Spinal cord (tissue), 10 donors: Measurements from ENCODE around the gene AKAP13. TPM values are rescaled to one million over a fixed set of nuclear protein-coding genes. Genes with fewer than 3 reads are reported as not detected.
A peak's percentile ranks its signal among the peaks of the same experiment; 100 is the strongest.

ENCODE experiments used
- DNase-seq, 6 donors: peaks; one replicate each; pipeline versions ENCODE4 v3.0.0 to v3.0.0-alpha.2; 2013 to 2015; ENCODE audit warnings: low spot score in 6 of 6, low read depth in 4 of 6
- H3K27ac ChIP-seq: one replicate; pipeline ENCODE4 v1.5.1; 2013; ENCODE audit warnings: low read depth, low read length, control low read depth
- H3K27me3 ChIP-seq: one replicate; pipeline ENCODE4 v1.6.1; 2013; ENCODE audit warnings: low read length; ENCODE audit not compliant: control insufficient read depth, insufficient read depth
- H3K36me3 ChIP-seq: one replicate; pipeline ENCODE4 v1.6.1; 2013; ENCODE audit warnings: low read length; ENCODE audit not compliant: control insufficient read depth, insufficient read depth
- H3K4me1 ChIP-seq: one replicate; pipeline ENCODE4 v1.6.1; 2013; ENCODE audit warnings: low read length; ENCODE audit not compliant: control insufficient read depth, insufficient read depth
- H3K4me3 ChIP-seq: one replicate; pipeline ENCODE4 v1.5.1; 2013; ENCODE audit warnings: low read depth, low read length, control low read depth
- H3K9me3 ChIP-seq: one replicate; pipeline ENCODE4 v1.6.1; 2013; ENCODE audit warnings: low read length; ENCODE audit not compliant: control insufficient read depth, insufficient read depth
- WGBS: methylation state at CpG from one replicate; pipeline ENCODE4 v1.1.5; 2013; ENCODE audit warnings: missing lambda C conversion rate; ENCODE audit not compliant: insufficient coverage; 5-methylcytosine and 5-hydroxymethylcytosine counted together
- polyA plus RNA-seq, 2 donors: library from polyadenylated mRNA; unstranded; fragments of 120-200 nt; gene quantifications; one replicate each; pipeline ENCODE4 v1.2.1, GENCODE V29; 2013; ENCODE audit not compliant: insufficient read length in 2 of 2
- total RNA-seq, 2 donors: library from RNA; depleted of rRNA in 1 of 2; stranded (reverse); fragments of 120-200 nt in 1 of 2; fragments of >200 nt in 1 of 2; gene quantifications; one replicate each; pipeline versions ENCODE4 v1.2.3 to v1.2.4, GENCODE V29; 2013 to 2014
- donor health status: healthy.

AKAP13 gene
- total and polyA plus RNA-seq, 4 donors = 52.5 to 114 (median 89.2) TPM

DNA sequence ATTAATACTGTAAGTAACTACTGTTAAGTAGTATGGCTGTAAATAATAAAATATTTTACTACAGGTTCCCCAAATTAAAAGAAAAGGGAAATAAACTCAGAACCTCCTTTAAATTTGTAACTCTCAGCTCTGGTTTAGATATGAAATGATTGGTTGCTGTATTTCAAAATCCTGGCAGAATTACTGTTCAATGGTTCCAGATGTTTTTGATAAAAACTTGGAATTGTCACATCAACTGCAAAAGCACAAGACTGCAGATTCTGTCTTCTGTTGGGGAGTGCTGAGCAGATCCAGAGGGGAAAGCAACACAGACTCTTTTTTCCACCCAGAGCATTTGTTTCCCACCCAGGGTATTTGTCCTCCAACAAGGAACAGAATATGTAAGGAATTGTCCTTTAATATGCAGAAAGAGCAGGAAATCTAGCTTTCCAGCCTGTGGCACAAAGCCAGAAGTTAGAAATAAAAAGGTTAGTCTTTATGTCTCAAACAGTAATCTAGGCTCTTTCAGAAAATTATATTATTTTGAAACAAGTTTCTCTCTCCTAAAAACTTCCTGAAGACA lies 236.2 kb downstream of the AKAP13 start:
- peak overlapping the region; percentile 83 for H3K27ac ChIP-seq
- H3K4me3 ChIP-seq = no peak overlapping the region

DNA sequence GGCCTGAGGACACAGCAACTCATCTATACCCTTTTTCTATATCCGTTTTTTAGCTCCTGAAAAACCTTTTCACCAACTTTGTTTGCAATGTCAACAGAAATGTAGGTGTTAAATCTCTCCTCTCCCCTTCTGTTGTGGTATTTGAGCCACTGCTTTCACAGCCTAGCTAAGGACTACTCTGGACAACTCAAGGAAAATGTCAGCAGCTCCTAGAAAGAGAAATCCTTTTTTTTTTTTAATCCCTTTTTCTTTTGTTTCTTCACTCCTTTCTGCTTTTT lies 237.8 kb downstream of the AKAP13 start:
- Histone ChIP-seq H3K4me1 (peaks cover 6% of the 10 kb centered on the region), H3K27me3 (no peaks in the 10 kb centered on the region), H3K4me3 (no peak overlapping the region), H3K27ac (peak overlapping the region; percentile 83), H3K36me3 (no peaks in the 10 kb centered on the region), H3K9me3 (no peaks in the 10 kb centered on the region)
- peak in 1 of 6 donors; percentile 29 for DNase-seq
- no CpG with 5 or more reads among the region's 1 CpG for WGBS

More for the DNA sequence above, 236.2 kb downstream of the AKAP13 start:
- no peaks in the 10 kb centered on the region for H3K9me3 ChIP-seq
- peaks cover 6% of the 10 kb centered on the region for H3K4me1 ChIP-seq
- no peaks in the 10 kb centered on the region for H3K27me3 ChIP-seq
- no peaks in the 10 kb centered on the region for H3K36me3 ChIP-seq
- no peak for DNase-seq

DNA sequence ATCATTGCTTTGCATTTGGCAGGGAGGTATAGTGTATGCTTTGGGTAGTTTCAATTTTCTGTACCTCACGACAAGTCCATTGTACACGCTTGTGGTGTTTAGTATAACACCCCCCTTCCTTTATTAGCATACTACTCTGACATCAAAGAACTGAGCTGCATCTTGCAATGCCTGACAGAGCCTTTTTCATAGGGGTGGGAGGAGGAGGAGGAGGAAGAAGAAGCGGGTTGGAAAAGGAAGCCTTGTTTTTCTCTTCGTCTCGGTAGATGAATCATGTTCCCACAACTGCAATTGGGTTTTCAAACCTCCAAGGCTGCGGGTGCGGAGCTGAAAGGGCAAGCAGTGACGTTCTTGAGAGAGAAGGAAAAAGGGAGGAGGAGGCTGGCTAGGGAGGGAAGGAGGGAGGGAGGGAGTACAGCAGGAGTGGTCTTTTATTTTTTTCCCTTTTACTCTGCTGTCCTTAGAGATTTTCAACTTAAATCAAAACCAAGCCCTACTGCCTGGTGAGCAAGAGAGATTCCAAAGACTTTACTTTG lies 238.6 kb downstream of the AKAP13 start:
- DNase-seq = peak in 4 of 6 donors; percentile 58 to 95 (median 82)

DNA sequence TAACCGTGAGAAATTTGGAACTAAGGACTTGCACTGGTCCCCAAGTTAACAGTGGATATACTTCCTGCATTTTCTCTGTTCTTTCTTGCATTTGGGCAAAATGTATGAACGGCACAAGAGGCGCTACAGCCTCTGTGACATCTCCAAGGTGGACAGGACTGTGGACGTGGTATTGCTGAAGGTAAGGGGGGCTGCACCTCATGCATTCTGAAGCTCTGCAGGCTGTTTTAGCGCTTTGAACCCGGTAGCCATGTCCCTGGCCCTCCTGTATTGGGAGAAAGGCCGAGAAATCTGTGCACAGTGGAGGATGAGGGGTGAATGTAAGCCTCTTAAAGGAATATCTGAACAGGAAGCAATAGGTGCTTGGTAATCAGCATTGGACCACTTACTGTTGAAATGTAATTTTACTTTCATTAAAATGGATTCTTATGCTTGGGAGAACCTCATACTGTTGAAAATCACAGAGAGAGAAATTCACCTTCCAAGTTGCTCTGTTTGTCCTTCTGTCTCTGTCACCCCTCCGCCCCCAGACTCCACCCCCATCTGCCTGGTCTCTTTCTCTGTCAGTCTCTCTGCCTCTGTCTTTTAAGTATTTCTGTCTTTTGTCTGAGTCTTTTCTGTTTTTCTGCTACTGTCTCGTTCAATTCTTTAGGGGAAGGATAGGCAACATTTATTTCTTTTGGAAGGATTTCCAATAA lies 239.7 kb downstream of the AKAP13 start:
- DNase-seq = peak in 2 of 6 donors; percentile 57 to 74
- 12% methylated on average over 8 of the region's 9 CpGs for WGBS
- peaks cover 8% of the 10 kb centered on the region for H3K4me1 ChIP-seq

More for the DNA sequence above, 238.6 kb downstream of the AKAP13 start:
- H3K36me3 ChIP-seq = no peaks in the 10 kb centered on the region
- no peaks in the 10 kb centered on the region for H3K27me3 ChIP-seq
- H3K4me1 ChIP-seq = peaks cover 6% of the 10 kb centered on the region
- peak overlapping the region; percentile 83 for H3K27ac ChIP-seq
- WGBS = 0% methylated on average over 3 of the region's 8 CpGs
- peak overlapping the region; percentile 69 for H3K4me3 ChIP-seq
- H3K9me3 ChIP-seq = no peaks in the 10 kb centered on the region

GRCh38 chr15:85620690-85621049 lies 240.3 kb downstream of the AKAP13 start:
- peak in 2 of 6 donors; percentile 69 to 87 for DNase-seq
- H3K4me3 ChIP-seq = peak overlapping the region; percentile 69
- no peaks in the 10 kb centered on the region for H3K36me3 ChIP-seq
- peaks cover 8% of the 10 kb centered on the region for H3K4me1 ChIP-seq
- 38% methylated on average over 1 of the region's 3 CpGs for WGBS
- H3K27ac ChIP-seq = peak overlapping the region; percentile 83
- no peaks in the 10 kb centered on the region for H3K9me3 ChIP-seq
- no peaks in the 10 kb centered on the region for H3K27me3 ChIP-seq

More for the DNA sequence above, 239.7 kb downstream of the AKAP13 start:
- H3K4me3 ChIP-seq = peak overlapping the region; percentile 69
- no peaks in the 10 kb centered on the region for H3K27me3 ChIP-seq
- H3K36me3 ChIP-seq = no peaks in the 10 kb centered on the region
- no peaks in the 10 kb centered on the region for H3K9me3 ChIP-seq
- H3K27ac ChIP-seq = peak overlapping the region; percentile 83

DNA sequence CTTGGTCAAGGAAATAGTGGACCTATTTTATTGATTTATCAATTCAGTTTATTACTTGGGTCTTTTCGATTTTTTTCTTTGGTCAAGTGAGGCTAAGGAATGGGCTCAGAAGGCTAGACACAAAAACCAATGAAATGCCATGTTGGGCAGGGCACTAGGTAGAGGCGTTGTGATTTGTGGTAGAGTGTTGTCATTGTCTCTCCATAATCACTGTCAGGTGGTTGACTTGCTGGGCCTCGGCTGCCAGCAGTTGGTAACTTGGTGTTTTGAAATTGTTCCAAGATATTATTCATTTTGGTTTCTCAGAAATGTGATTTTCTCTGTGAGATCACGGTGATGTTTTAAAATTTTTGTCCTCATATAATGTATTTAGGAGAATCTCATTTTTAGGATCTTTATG lies 240.7 kb downstream of the AKAP13 start:
- DNase-seq = peak in 1 of 6 donors; percentile 73
- Histone ChIP-seq H3K27me3 (no peaks in the 10 kb centered on the region), H3K9me3 (no peaks in the 10 kb centered on the region), H3K4me3 (peak overlapping the region; percentile 69), H3K27ac (peak overlapping the region; percentile 83), H3K36me3 (no peaks in the 10 kb centered on the region), H3K4me1 (peaks cover 8% of the 10 kb centered on the region)
- 43% methylated on average over 1 of the region's 4 CpGs for WGBS

- H3K4me3 ChIP-seq = peak overlapping the region; percentile 69
- 66% methylated on average over 3 of the region's 6 CpGs for WGBS
- no peaks in the 10 kb centered on the region for H3K36me3 ChIP-seq
- H3K27me3 ChIP-seq = no peaks in the 10 kb centered on the region
- H3K4me1 ChIP-seq = peaks cover 5% of the 10 kb centered on the region
- no peaks in the 10 kb centered on the region for H3K9me3 ChIP-seq
- H3K27ac ChIP-seq = peak overlapping the region; percentile 38
- DNase-seq = peak in 1 of 6 donors; percentile 34
Observed at GRCh38 chr15:85622221-85622831, 241.9 kb downstream of the AKAP13 start.

DNA sequence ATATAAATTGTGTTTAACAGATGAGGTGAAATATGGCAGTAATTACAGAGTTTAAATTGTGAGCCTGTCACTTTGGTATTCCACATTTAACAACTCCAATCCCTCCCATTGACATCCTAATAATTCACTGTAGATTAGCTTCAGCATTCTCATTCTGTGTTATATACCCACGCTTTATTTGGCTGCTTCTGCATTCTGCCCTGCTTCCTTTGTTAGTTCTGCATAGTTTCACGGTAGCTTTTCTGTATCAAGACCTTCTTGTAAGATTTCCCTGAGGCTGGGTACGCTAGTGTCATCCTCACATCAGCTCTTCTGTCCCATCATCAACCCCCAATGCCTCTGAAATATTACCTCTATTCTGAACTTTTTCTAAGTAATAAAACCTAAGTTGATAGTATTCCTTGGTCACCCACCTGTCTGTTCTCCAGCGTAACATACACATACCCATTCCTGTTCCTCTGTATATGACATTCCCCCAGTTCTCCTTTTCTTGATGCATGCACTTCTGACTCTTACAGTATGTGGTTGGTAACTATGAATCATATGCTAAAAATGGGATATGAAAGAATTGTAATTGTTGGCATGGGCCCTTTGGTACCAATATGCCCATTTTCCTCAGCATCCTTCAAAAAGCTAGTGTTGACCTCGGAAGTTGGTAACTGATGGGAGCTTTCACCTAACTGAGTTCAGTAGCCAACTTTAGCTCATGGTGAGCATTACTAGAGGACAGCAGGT lies 243.1 kb downstream of the AKAP13 start:
- no peaks in the 10 kb centered on the region for H3K9me3 ChIP-seq
- 18% methylated on average over 2 of the region's 5 CpGs for WGBS
- peak in 1 of 6 donors; percentile 51 for DNase-seq
- H3K4me3 ChIP-seq = no peak overlapping the region
- no peaks in the 10 kb centered on the region for H3K27me3 ChIP-seq
- peak overlapping the region; percentile 29 for H3K27ac ChIP-seq
- no peaks in the 10 kb centered on the region for H3K36me3 ChIP-seq
- peaks cover 3% of the 10 kb centered on the region for H3K4me1 ChIP-seq

GRCh38 chr15:85624291-85624801 lies 243.9 kb downstream of the AKAP13 start:
- H3K36me3 ChIP-seq = no peaks in the 10 kb centered on the region
- no peaks in the 10 kb centered on the region for H3K9me3 ChIP-seq
- no peak overlapping the region for H3K4me3 ChIP-seq
- H3K27ac ChIP-seq = peak overlapping the region; percentile 29
- no peaks in the 10 kb centered on the region for H3K27me3 ChIP-seq
- no CpG with 5 or more reads among the region's 7 CpGs for WGBS
- DNase-seq = peak in 2 of 6 donors; percentile 33 to 57
- peaks cover 3% of the 10 kb centered on the region for H3K4me1 ChIP-seq
